Fibroblast of lung (primary cell): ENCODE results near the gene ICA1L.

Experiments
- CTCF ChIP-seq, 2 donors: IDR thresholded peaks in 1 of 2; conservative IDR thresholded peaks in 1 of 2; 1 replicate in 1 of 2; 2 replicates in 1 of 2; pipeline ENCODE4 v1.5.1; 2011 to 2012; ENCODE audit warnings: low read length in 2 of 2, control low read depth in 1 of 2, inconsistent platforms in 1 of 2, low read depth in 1 of 2, mild to moderate bottlenecking in 1 of 2
- EZH2 ChIP-seq: IDR thresholded peaks from 2 replicates; pipeline ENCODE4 v1.5.1; 2012; ENCODE audit warnings: low read length, control low read depth, mild to moderate bottlenecking; ENCODE audit errors: missing control alignments

DNA sequence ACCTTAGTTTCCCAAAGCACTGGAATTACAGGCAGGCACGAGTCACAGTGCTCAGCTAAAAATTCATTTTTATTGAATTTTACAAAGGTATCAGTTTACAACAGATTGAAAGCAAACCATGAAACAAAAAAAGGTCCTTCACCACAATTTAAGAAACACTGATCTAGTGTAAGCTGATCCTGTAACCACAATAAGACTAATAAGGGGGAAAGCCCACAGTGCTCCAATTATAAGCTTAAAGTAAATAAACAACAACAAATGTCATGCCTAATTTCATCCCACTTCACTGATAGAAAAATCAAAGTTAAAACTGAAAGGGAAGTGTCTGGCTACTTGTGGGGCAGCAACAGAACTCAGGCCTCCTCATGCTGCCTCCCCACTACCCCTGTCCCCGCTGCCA is 49.2 kb downstream of the ICA1L start:
- TF ChIP-seq CTCF (conservative IDR thresholded peaks at IDR 0.05 in 1 of 2, IDR thresholded peaks at IDR 0.05 in 1 of 2; ENCODE audit: low read depth in 1 of 2, low read length in 2 of 2) (no peak), EZH2 (no peak)
